ENCODE measurements around the gene COMMD7. TPM values are rescaled to one million over a fixed set of nuclear protein-coding genes. Genes with fewer than 3 reads are reported as not detected.
A peak's percentile ranks its signal among the peaks of the same experiment; 100 is the strongest.

COMMD7 gene
- total RNA-seq, 1 donor from 2014 or later: 73.7 TPM

GRCh38 chr20:32681175-32682084 lies 61.8 kb downstream of the COMMD7 start:
- Mint-ChIP-seq H3K27me3 (ENCODE audit: unreplicated experiment) (peaks cover 8% of the 10 kb centered on the region), H3K27ac (ENCODE audit: unreplicated experiment) (peak overlapping the region; percentile 85), H3K36me3 (ENCODE audit: low read depth, unreplicated experiment) (no peaks in the 10 kb centered on the region), H3K4me3 (ENCODE audit: unreplicated experiment) (no peak overlapping the region), H3K4me1 (ENCODE audit: unreplicated experiment) (peaks cover 29% of the 10 kb centered on the region), H3K9me3 (ENCODE audit: unreplicated experiment) (no peaks in the 10 kb centered on the region)
- peak; percentile 49 for DNase-seq (ENCODE audit: low spot score)
- TF ChIP-seq, protein P1, sequence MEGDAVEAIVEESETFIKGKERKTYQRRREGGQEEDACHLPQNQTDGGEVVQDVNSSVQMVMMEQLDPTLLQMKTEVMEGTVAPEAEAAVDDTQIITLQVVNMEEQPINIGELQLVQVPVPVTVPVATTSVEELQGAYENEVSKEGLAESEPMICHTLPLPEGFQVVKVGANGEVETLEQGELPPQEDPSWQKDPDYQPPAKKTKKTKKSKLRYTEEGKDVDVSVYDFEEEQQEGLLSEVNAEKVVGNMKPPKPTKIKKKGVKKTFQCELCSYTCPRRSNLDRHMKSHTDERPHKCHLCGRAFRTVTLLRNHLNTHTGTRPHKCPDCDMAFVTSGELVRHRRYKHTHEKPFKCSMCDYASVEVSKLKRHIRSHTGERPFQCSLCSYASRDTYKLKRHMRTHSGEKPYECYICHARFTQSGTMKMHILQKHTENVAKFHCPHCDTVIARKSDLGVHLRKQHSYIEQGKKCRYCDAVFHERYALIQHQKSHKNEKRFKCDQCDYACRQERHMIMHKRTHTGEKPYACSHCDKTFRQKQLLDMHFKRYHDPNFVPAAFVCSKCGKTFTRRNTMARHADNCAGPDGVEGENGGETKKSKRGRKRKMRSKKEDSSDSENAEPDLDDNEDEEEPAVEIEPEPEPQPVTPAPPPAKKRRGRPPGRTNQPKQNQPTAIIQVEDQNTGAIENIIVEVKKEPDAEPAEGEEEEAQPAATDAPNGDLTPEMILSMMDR (IDR thresholded peaks at IDR 0.05; ENCODE audit: unreplicated experiment): no peak

DNA sequence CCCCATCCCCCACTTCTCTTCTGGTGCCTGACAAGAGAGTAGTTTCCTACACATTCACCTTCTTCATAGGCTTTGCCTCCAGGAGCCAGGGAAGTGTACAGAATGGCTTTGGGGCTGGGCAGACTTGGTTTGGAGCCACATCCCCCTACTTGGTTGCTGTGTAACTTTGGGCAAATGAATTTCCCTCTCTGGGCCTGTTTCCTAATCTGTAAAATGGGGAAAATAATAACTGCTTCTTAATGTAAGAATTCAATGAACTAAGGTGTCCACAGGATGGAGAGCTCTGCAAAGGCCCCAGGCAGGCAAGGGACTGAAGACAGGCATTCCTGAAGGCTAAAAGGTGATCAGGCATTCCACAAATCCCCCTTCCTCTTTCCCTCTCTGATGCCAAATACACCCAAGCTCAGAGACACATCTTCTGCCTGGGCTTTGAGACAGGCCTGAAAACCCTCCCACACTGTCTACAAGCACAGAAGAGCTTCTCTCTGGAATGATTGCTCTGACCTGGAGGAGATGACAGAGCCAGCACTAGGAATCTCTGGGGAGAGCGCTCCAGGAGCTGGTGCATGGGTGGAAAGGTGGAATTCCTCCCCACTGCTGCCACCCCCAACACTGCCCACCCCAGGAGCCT lies 62.6 kb downstream of the COMMD7 start:
- no peak for DNase-seq (ENCODE audit: low spot score)
- H3K4me3 Mint-ChIP-seq (ENCODE audit: unreplicated experiment): no peak overlapping the region
- peak overlapping the region; percentile 67 for H3K27ac Mint-ChIP-seq (ENCODE audit: unreplicated experiment)

DNA sequence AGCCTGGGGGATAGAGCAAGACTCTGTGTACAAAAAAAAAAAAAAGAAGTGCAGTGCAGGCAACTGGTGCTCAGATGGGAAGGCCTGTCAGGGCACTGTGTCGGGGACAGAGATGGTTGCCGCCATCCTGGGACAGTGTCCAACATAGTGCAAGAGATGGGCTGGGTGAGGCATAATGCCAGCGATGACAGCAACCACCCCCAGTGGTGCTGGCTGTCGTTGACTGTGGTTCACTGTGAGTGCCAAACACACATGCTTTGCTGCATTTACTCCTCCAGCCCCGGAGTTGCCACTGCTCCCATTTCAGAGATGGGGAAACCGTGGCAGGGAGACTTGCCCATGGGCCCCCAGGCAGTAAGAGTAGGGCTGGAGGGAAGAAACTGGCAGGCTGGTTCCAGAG lies 64.3 kb downstream of the COMMD7 start:
- Mint-ChIP-seq H3K27ac (ENCODE audit: unreplicated experiment) (no peak overlapping the region), H3K9me3 (ENCODE audit: unreplicated experiment) (no peaks in the 10 kb centered on the region), H3K27me3 (ENCODE audit: unreplicated experiment) (peaks cover 9% of the 10 kb centered on the region), H3K4me1 (ENCODE audit: unreplicated experiment) (peaks cover 40% of the 10 kb centered on the region), H3K4me3 (ENCODE audit: unreplicated experiment) (no peak overlapping the region), H3K36me3 (ENCODE audit: low read depth, unreplicated experiment) (no peaks in the 10 kb centered on the region)
- TF ChIP-seq, protein P1 (IDR thresholded peaks at IDR 0.05; ENCODE audit: unreplicated experiment): no peak
- DNase-seq (ENCODE audit: low spot score): no peak

More for the DNA sequence above, 62.6 kb downstream of the COMMD7 start:
- Mint-ChIP-seq H3K9me3 (ENCODE audit: unreplicated experiment) (no peaks in the 10 kb centered on the region), H3K36me3 (ENCODE audit: low read depth, unreplicated experiment) (no peaks in the 10 kb centered on the region), H3K4me1 (ENCODE audit: unreplicated experiment) (peaks cover 34% of the 10 kb centered on the region), H3K27me3 (ENCODE audit: unreplicated experiment) (peaks cover 8% of the 10 kb centered on the region)
- TF ChIP-seq, protein P1 (IDR thresholded peaks at IDR 0.05; ENCODE audit: unreplicated experiment): no peak

- H3K4me3 Mint-ChIP-seq (ENCODE audit: unreplicated experiment): no peak overlapping the region
- no peaks in the 10 kb centered on the region for H3K36me3 Mint-ChIP-seq (ENCODE audit: low read depth, unreplicated experiment)
- TF ChIP-seq, protein P1 (IDR thresholded peaks at IDR 0.05; ENCODE audit: unreplicated experiment): no peak
- H3K27me3 Mint-ChIP-seq (ENCODE audit: unreplicated experiment): peaks cover 4% of the 10 kb centered on the region
- H3K27ac Mint-ChIP-seq (ENCODE audit: unreplicated experiment): no peak overlapping the region
- DNase-seq (ENCODE audit: low spot score): no peak
- peaks cover 20% of the 10 kb centered on the region for H3K4me1 Mint-ChIP-seq (ENCODE audit: unreplicated experiment)
- no peaks in the 10 kb centered on the region for H3K9me3 Mint-ChIP-seq (ENCODE audit: unreplicated experiment)
These were observed 67.9 kb downstream of the COMMD7 start for GRCh38 chr20:32675223-32675975.
